Astrocyte (in vitro differentiated cells and primary cell): ENCODE data around the gene HSD17B3.

Experiments used
- EZH2 ChIP-seq: IDR thresholded peaks from 2 replicates; pipeline ENCODE4 v1.6.1; 2012; ENCODE audit warnings: mild to moderate bottlenecking, low read length, inconsistent platforms; ENCODE audit not compliant: insufficient read depth
- TF ChIP-seq, protein P1 (sequence below): IDR thresholded peaks from 2 replicates; pipeline ENCODE4 v1.5.1; 2011; ENCODE audit warnings: low read depth, mild to moderate bottlenecking, inconsistent platforms, low read length, moderate library complexity; ENCODE audit not compliant: insufficient read depth

DNA sequence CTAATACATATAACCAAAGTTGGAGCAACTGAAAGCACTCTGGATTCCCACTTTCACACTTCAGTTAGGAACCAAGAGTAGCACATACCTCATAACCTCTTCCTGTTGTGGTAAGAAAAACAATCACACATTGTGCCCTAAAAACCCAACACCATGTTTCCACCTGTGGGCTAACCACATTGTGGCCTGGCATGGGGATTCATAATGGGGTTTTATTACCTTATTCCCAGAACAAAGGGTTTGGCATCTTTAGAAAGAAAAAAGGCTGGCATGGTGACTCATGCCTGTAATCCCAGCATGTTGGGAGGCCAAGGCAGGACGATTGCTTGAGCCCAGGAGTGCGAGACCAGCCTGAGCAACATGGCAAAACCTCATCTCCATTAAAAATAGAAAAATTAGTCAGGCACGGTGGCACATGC is 60.6 kb downstream of the HSD17B3 start:
- TF ChIP-seq, protein P1, sequence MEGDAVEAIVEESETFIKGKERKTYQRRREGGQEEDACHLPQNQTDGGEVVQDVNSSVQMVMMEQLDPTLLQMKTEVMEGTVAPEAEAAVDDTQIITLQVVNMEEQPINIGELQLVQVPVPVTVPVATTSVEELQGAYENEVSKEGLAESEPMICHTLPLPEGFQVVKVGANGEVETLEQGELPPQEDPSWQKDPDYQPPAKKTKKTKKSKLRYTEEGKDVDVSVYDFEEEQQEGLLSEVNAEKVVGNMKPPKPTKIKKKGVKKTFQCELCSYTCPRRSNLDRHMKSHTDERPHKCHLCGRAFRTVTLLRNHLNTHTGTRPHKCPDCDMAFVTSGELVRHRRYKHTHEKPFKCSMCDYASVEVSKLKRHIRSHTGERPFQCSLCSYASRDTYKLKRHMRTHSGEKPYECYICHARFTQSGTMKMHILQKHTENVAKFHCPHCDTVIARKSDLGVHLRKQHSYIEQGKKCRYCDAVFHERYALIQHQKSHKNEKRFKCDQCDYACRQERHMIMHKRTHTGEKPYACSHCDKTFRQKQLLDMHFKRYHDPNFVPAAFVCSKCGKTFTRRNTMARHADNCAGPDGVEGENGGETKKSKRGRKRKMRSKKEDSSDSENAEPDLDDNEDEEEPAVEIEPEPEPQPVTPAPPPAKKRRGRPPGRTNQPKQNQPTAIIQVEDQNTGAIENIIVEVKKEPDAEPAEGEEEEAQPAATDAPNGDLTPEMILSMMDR: no peak
- no peak for TF ChIP-seq EZH2
